Measurements from ENCODE around the gene ATP12A. TPM values are rescaled to one million over a fixed set of nuclear protein-coding genes. Genes with fewer than 3 reads are reported as not detected.

Gene ATP12A
- total RNA-seq, 1 donor from 2014 or later = not detected

GRCh38 chr13:24717217-24717616 lies 37.0 kb downstream of the ATP12A start:
- DNase-seq (ENCODE audit: low spot score) = no peak
- no peak for TF ChIP-seq CTCF (IDR thresholded peaks at IDR 0.05)
- Mint-ChIP-seq H3K36me3 (ENCODE audit: low read depth) (no peaks in the 10 kb centered on the region), H3K9me3 (ENCODE audit: low read depth) (no peaks in the 10 kb centered on the region), H3K27me3 (ENCODE audit: low read depth) (peaks cover 28% of the 10 kb centered on the region), H3K4me1 (ENCODE audit: low read depth) (peaks cover 5% of the 10 kb centered on the region), H3K27ac (ENCODE audit: unreplicated experiment) (no peak overlapping the region), H3K4me3 (ENCODE audit: unreplicated experiment) (no peak overlapping the region)

GRCh38 chr13:24718192-24718965 lies 38.2 kb downstream of the ATP12A start:
- H3K36me3 Mint-ChIP-seq (ENCODE audit: low read depth) = no peaks in the 10 kb centered on the region
- no peak for TF ChIP-seq CTCF (IDR thresholded peaks at IDR 0.05)
- H3K9me3 Mint-ChIP-seq (ENCODE audit: low read depth) = no peaks in the 10 kb centered on the region
- H3K4me1 Mint-ChIP-seq (ENCODE audit: low read depth) = no peaks in the 10 kb centered on the region
- H3K27ac Mint-ChIP-seq (ENCODE audit: unreplicated experiment) = no peak overlapping the region
- no peak for DNase-seq (ENCODE audit: low spot score)
- no peak overlapping the region for H3K4me3 Mint-ChIP-seq (ENCODE audit: unreplicated experiment)
- peaks cover 28% of the 10 kb centered on the region for H3K27me3 Mint-ChIP-seq (ENCODE audit: low read depth)

- no peak overlapping the region for H3K27ac Mint-ChIP-seq (ENCODE audit: unreplicated experiment)
Measured at GRCh38 chr13:24719139-24719538, 38.9 kb downstream of the ATP12A start.

GRCh38 chr13:24723206-24723605 lies 43.0 kb downstream of the ATP12A start:
- Mint-ChIP-seq H3K27me3 (ENCODE audit: low read depth) (peaks cover 37% of the 10 kb centered on the region), H3K4me1 (ENCODE audit: low read depth) (no peaks in the 10 kb centered on the region)
- no peak for TF ChIP-seq CTCF (IDR thresholded peaks at IDR 0.05)

More at GRCh38 chr13:24719139-24719538, 38.9 kb downstream of the ATP12A start:
- no peak for TF ChIP-seq CTCF (IDR thresholded peaks at IDR 0.05)
- Mint-ChIP-seq H3K4me1 (ENCODE audit: low read depth) (no peaks in the 10 kb centered on the region), H3K4me3 (ENCODE audit: unreplicated experiment) (no peak overlapping the region), H3K27me3 (ENCODE audit: low read depth) (peaks cover 34% of the 10 kb centered on the region), H3K36me3 (ENCODE audit: low read depth) (no peaks in the 10 kb centered on the region), H3K9me3 (ENCODE audit: low read depth) (no peaks in the 10 kb centered on the region)
- DNase-seq (ENCODE audit: low spot score) = no peak

GRCh38 chr13:24724714-24725113 lies 44.5 kb downstream of the ATP12A start:
- DNase-seq (ENCODE audit: low spot score) = no peak
- peaks cover 34% of the 10 kb centered on the region for H3K27me3 Mint-ChIP-seq (ENCODE audit: low read depth)
- H3K4me1 Mint-ChIP-seq (ENCODE audit: low read depth) = no peaks in the 10 kb centered on the region
- H3K4me3 Mint-ChIP-seq (ENCODE audit: unreplicated experiment) = no peak overlapping the region
- no peak overlapping the region for H3K27ac Mint-ChIP-seq (ENCODE audit: unreplicated experiment)
- no peaks in the 10 kb centered on the region for H3K36me3 Mint-ChIP-seq (ENCODE audit: low read depth)
- no peaks in the 10 kb centered on the region for H3K9me3 Mint-ChIP-seq (ENCODE audit: low read depth)
- TF ChIP-seq CTCF (IDR thresholded peaks at IDR 0.05) = no peak

More at GRCh38 chr13:24723206-24723605, 43.0 kb downstream of the ATP12A start:
- H3K4me3 Mint-ChIP-seq (ENCODE audit: unreplicated experiment) = no peak overlapping the region
- no peak overlapping the region for H3K27ac Mint-ChIP-seq (ENCODE audit: unreplicated experiment)
- H3K36me3 Mint-ChIP-seq (ENCODE audit: low read depth) = no peaks in the 10 kb centered on the region
- DNase-seq (ENCODE audit: low spot score) = no peak
- no peaks in the 10 kb centered on the region for H3K9me3 Mint-ChIP-seq (ENCODE audit: low read depth)

All from chondrocyte (in vitro differentiated cells).